ENCODE measurements around the gene RPP25L.

GRCh38 chr9:34560599-34561214, 51.2 kb downstream of the RPP25L start:
- no peak for TF ChIP-seq POLR2A (IDR thresholded peaks at IDR 0.05)
- TF ChIP-seq, protein P1, sequence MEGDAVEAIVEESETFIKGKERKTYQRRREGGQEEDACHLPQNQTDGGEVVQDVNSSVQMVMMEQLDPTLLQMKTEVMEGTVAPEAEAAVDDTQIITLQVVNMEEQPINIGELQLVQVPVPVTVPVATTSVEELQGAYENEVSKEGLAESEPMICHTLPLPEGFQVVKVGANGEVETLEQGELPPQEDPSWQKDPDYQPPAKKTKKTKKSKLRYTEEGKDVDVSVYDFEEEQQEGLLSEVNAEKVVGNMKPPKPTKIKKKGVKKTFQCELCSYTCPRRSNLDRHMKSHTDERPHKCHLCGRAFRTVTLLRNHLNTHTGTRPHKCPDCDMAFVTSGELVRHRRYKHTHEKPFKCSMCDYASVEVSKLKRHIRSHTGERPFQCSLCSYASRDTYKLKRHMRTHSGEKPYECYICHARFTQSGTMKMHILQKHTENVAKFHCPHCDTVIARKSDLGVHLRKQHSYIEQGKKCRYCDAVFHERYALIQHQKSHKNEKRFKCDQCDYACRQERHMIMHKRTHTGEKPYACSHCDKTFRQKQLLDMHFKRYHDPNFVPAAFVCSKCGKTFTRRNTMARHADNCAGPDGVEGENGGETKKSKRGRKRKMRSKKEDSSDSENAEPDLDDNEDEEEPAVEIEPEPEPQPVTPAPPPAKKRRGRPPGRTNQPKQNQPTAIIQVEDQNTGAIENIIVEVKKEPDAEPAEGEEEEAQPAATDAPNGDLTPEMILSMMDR (IDR thresholded peaks at IDR 0.05): no peak
